GM12875 (cell line): ENCODE measurements around the gene CD180.

Source experiments
- H3K4me3 ChIP-seq: one replicate; pipeline ENCODE4 v1.5.1; 2011; ENCODE audit warnings: low read depth, low read length, control low read depth
- CTCF ChIP-seq: IDR thresholded peaks from 2 replicates; pipeline ENCODE4 v1.5.1; 2011; ENCODE audit warnings: low read depth, mild to moderate bottlenecking, control low read depth, inconsistent platforms, low read length, moderate library complexity, borderline replicate concordance; ENCODE audit not compliant: insufficient read depth

The CD180 gene

GRCh38 chr5:67203701-67204074 is 7.1 kb upstream of the CD180 start:
- H3K4me3 ChIP-seq: no peak overlapping the region
- no peak for TF ChIP-seq CTCF

- TF ChIP-seq CTCF: no peak
- H3K4me3 ChIP-seq: no peak overlapping the region
These were observed 6.2 kb upstream of the CD180 start for GRCh38 chr5:67202828-67203227.

- H3K4me3 ChIP-seq: no peak overlapping the region
These were observed 5.4 kb upstream of the CD180 start for GRCh38 chr5:67201897-67202549.

GRCh38 chr5:67200809-67201562 is 4.4 kb upstream of the CD180 start:
- no peak overlapping the region for H3K4me3 ChIP-seq
- TF ChIP-seq CTCF: no peak

More at GRCh38 chr5:67201897-67202549, 5.4 kb upstream of the CD180 start:
- TF ChIP-seq CTCF: no peak

GRCh38 chr5:67199859-67200258 is 3.3 kb upstream of the CD180 start:
- no peak overlapping the region for H3K4me3 ChIP-seq
- no peak for TF ChIP-seq CTCF

- no peak overlapping the region for H3K4me3 ChIP-seq
- TF ChIP-seq CTCF: no peak
These were observed 2.3 kb upstream of the CD180 start for GRCh38 chr5:67198917-67199316.

GRCh38 chr5:67197536-67197935 is 937 bp upstream of the CD180 start:
- no peak for TF ChIP-seq CTCF
- no peak overlapping the region for H3K4me3 ChIP-seq
